NCI-H146 treated with DMSO at 0.1 percent for 48 hours (cell line): Measurements from ENCODE around the gene HHIP.
A peak's percentile ranks its signal among the peaks of the same experiment; 100 is the strongest.

Experiments
- DNase-seq: peaks from one replicate; lab custom pipeline; 2025; ENCODE audit not compliant: unreplicated experiment; lab: John Stamatoyannopoulos, UW

The HHIP gene, protein sequence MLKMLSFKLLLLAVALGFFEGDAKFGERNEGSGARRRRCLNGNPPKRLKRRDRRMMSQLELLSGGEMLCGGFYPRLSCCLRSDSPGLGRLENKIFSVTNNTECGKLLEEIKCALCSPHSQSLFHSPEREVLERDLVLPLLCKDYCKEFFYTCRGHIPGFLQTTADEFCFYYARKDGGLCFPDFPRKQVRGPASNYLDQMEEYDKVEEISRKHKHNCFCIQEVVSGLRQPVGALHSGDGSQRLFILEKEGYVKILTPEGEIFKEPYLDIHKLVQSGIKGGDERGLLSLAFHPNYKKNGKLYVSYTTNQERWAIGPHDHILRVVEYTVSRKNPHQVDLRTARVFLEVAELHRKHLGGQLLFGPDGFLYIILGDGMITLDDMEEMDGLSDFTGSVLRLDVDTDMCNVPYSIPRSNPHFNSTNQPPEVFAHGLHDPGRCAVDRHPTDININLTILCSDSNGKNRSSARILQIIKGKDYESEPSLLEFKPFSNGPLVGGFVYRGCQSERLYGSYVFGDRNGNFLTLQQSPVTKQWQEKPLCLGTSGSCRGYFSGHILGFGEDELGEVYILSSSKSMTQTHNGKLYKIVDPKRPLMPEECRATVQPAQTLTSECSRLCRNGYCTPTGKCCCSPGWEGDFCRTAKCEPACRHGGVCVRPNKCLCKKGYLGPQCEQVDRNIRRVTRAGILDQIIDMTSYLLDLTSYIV

DNA sequence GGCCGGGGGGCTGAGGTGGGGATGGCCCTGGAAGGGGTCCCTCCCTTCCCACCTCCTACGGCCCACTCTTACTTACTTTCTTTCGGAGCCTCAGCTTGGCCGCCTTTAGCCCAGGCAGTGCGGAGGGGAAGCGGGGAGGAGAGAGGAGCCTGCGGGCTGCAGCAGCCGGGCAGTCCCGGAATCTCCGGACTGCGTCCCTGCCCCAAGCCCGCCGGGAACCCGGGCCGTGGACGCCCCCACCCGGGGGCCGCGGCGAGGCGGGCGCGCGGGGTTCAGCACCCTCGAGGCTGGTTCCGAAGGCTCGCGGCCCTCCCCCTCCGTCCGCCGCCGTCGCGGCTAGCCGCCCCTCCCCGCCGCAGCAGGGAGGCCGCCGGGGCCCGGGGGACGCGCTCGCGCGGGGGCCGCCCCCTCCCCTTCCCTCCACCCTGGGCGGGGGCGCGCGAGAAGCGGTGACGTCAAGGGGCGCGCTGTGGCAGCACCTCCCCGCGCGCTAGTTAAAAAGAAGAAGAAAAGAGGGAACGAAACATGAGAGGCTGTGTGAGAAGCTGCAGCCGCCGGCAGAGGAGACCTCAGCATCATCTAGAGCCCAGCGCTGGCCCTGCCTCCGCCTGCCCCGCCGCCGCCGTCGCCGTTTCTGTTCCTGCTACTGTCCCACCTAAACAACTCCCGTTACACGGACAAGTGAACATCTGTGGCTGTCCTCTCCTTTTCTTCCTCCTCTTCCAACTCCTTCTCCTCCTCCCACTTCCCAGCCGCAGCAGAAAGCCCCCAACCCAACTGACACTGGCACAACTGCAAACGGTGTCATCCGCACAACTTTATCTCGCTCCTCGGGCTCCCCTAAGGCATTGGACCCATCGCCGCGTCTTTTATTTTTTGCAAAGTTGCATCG lies at the start of gene HHIP:
TSS of gene HHIP (plus strand) at position 526 of the 892 bp plus-strand sequence. CDS start 520 bp downstream, outside the sequence.
- DNase-seq = peak; percentile 7

DNA sequence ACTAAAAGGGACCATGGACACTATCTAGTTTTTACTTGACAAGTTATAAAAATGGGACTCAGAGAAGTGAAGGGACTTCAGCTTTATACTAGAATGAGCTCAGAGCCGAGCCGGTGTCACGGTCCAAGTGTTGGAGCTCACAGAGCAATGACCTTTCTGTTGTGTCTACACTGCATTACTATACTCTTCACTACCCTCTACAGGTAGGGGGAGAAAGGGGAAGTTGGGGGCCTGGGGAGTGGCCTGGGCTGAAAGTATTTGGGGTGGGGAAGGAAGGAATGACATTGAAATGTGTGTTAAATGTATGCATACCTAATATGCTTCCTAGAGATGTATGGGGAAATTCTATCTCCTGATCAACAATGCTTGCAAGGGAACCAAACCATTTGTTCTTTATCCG lies 48.8 kb upstream of the HHIP start:
- no peak for DNase-seq

DNA sequence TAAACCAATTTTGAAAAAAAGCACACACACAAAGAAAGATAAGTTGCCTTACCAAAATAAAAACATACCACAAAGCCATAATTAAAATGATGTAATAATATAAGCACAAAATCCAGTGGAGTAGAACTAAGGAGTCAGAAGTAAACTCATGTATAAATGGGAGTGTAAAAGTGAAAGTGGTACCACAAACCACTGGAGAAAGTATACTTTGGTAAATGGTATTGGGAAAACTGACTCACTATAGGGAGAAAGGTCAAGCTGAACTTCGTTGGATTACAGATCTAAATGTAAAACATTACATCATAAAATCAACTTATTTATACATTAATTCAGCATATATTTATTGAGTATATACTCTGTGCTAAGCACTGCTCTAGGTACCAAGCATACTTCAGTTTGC lies 46.3 kb upstream of the HHIP start:
- no peak for DNase-seq

DNA sequence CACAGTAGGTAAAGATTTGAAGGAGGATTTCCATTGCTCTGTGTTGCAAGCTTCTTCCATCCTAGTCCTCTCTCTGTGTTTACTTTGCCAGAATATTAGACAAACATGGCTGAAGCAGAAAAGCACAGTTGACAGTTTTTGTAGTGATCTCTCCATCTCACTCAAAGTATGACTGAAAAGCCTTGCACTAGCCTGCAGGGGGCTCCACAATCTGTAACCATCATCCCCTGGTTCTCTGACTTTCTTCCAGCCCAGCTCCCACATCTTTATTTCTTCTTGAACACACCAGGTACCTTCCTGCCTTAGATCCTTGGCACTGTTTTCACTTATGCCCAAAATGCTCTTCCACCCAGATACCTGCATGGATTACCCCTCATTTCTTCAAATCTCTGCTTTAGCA lies 34.1 kb upstream of the HHIP start:
- no peak for DNase-seq

DNA sequence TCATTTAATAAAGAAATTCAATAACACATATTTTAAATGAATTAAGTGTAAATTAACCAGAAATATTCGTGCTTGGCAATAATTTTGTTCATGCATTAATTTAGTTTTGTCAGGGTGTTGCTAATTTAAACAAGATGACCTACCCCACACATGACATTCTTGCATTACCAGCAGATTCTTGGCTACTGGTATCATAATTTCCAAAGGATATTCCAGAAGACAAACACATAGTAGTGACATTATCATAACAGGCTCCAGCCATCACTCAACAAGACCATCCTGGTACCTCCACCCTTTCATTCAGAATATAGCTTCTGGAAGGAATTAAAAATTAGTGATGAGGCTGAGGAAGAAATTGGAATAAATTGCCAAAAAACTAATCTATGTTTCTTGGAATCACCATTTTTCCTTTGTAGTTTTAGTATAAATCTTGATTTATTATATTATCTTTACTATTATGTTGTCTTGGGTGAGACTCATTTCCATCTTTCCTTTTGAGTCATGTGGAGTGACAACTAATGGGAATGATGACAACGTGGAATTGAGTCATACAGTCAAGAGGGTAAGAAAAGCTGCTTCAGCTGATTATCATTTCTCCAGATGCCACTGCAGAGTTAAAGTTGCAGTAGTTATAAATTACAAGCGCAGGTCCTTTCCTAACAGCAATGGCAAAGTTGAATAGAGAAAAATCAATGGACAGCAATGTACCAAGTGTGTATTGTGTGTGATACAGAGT lies 30.9 kb upstream of the HHIP start:
- no peak for DNase-seq

DNA sequence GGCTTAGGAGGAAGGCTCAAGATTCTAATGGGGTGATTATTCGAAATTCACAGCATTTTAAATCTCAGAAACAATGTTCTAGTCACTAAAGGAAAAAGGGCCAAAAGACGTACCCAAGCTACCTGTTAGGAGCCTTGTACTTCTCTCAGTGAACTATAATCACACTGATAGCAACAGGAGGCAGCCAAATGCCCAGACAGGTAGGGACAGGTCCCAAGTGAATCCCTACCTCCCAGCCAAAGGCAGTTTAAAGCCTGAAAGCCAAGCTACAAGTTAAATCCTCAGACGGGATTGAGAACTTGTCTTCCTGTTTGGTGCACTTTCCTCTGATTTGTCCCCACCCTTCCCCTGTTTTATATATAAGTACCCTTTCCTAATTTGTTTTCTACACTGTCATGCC lies 24.3 kb upstream of the HHIP start:
- DNase-seq = no peak

DNA sequence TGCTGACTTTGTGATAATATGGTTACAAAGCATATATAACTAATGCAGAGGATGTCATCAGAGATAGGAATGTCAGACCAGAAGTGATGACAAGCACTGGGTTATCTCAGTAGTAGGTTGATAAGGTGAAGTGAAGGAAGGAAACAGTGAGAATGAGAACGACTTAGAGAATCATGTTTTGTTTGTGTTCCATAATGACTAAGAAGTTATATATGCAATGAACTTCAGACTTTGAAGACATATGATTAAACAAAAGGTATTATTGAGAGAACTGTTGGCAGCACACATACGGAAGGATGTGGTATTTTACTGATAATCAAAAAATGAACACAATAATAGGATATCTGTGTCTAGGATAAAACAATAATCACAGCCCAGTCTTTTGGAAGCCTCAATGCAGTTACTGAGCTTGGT lies 18.3 kb upstream of the HHIP start:
- DNase-seq = no peak

DNA sequence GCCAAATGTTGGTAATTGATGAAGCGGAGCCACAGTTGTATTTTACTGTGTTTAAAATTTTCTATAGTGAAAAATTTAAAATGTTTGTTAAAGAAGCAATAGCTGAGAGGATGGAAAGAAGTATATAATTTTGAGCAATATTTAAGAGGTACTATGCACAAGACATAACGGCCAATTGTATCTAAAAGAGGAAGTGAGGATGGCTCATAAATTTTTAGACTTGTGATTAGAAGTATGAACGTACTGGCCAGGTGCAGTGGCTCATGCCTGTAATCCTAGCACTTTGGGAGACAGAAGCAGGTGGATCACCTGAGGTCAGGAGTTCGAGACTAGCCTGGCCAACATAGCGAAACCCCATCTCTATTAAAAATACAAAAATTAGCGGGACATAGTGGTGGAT lies 12.7 kb upstream of the HHIP start:
- DNase-seq = no peak

DNA sequence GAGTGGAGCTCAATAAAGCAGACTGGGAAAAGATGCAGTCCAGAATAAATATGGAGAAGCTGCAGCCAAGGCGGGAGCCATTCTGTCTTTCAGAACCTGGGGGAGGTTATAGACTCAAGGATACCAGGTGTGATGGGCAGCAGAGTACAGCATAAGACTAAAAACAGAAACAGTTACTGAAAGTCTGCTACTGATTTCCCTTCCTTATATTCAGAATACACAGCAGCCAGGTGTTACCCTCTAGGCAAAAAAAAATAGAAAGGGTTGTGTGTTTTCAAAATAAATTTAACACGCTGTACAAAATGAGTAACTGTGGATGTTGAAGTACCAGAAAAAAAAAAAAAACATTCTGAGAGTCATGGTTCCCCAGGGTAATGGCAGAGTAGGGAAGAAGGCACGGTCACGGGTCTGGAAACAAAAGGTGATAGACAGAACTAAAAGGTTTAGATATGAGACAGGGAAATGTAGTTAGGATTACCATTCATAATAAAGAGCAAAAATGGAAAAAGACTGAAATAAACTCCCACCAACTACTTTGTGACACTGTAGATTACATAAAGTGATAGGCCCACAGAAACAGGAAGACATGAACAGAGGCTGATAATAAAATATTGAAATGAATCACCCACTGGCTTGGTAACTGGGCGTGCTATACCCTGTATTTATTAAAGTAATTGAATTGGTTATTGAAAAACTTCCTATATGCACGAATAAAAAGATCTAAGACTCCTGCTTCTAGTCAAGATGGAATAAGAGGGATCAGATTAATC lies 10.8 kb upstream of the HHIP start:
- no peak for DNase-seq

DNA sequence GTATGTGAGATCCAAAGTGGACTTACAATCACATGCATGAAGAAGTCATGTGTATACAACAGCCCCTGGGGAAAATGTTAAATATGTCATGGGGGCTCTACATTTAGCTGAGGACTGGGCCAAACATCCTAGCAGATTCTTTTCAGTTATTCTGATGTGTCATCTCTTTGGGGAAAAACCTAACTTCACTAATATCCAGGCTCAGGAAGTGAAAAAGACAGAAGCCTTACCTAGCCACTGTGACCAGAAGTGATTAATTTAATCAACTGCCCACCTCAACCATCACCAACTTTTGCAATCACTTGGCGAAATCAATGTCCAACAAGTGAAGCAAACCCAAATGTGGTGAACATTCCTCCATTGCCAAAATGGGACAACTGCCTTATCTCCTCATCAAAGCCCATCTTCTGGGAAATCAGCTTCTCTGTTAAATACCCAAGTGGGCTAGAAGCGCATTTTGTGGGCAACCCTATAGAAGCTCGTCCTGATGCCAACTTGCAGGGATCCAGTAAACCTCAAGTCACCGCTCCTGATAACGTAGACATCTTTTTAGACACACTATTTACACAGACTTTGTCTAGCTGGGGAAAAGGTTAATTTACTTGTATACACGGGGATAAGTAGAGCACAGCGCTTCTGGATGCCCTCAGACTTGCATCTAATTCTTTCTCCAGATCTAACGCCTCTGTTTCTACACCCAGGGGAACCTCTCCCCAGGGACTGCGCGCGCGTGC lies 1.4 kb upstream of the HHIP start:
- no peak for DNase-seq

DNA sequence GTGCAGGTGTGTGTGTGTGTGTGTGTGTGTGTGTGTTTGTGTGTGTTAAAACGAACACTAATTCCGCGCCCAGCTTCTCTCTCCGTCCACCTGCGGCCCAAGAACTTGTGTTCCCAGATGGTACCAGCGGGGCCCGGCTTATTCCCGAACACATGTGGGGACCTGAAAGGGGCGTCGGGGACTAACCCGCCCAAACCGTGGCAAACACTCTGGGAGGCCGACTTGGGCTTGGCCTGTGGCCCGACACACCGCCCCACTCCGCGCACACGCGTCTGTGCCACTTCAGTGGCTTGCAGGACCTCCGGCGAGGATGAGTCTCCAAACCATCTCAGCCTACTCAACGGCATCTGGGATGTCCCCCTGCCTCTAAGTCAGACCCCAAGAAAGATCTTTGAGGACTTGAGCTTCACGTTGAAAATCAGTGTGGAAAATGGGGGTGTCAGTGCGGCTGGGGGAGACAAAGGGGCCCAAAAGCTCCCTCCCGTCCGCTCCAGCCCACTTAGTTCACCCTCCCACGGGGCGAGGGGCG lies 790 bp upstream of the HHIP start:
- DNase-seq = no peak

DNA sequence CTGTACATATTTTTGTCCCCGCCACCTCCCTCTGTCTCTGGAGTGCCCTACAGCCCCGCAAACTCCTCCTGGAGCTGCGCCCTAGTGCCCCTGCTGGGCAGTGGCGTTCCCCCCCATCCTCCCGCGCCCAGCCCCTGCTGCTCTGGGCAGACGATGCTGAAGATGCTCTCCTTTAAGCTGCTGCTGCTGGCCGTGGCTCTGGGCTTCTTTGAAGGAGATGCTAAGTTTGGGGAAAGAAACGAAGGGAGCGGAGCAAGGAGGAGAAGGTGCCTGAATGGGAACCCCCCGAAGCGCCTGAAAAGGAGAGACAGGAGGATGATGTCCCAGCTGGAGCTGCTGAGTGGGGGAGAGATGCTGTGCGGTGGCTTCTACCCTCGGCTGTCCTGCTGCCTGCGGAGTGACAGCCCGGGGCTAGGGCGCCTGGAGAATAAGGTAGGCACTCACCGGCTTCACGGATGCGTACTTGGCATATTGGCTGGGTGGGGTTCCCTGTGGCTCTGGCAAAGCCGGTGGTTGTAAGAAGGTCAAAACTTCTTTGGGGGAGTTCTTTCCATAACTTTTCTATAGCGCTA lies 653 bp downstream of the HHIP start:
- no peak for DNase-seq

DNA sequence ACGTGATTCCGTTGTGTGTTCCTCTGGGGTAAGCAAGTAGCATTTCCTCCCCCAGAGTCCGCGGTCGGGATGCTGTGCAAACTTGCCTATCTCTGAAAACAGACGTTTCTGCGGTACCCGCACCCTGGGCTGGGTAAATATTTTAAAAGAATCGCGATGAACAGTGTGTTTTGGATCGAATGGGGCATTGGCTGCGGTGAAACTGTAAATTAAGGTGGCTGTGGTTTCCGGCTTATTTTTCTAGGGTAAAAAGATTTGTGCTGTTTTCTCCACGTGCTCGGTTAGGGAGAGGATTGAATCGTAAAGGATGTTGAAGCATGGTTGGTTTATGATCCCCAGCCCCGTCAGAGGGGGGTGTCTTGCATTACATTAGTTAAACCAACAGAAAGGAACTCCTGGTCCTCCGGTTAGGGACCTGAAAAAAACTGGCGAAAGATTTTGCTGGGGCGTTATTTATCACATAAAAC lies 1.2 kb downstream of the HHIP start:
- DNase-seq = no peak

DNA sequence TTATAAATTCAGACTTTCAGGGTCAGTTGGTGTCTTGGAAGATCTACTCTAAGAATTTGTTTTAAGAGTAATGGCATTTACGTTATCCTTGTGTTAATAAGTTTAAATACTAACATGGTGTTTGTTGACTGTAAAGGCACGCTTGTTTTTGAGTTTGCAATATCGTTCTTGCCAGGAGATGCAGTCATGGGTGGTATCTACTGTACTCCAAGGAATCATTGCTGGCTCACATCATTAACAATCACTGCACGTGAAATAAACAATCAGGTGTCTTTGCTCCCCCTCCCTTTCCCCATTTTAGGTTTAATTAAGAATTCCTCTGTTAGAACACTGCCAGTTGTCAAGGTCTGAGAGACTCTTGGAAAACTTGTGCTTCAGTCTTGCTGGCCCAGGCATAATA lies 1.6 kb downstream of the HHIP start:
- no peak for DNase-seq

DNA sequence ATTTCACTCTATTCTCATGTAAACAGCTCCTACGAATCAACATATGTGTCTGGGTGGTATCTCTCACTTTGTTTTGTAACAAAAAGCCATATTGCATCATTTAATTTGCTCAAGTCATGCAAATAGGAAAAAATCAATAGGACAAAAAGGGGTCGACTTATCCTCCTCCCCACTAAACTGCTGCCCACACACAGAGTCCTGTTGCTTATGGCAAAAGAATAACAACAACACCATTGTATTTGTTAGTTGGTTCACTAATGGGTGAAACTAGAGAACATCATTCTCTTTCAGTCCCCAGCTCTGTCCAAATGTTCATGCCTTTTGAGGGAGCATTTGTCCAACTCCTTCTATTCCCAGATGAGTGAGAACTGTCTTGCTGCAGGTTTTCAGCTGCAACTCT lies 2.1 kb downstream of the HHIP start:
- no peak for DNase-seq

DNA sequence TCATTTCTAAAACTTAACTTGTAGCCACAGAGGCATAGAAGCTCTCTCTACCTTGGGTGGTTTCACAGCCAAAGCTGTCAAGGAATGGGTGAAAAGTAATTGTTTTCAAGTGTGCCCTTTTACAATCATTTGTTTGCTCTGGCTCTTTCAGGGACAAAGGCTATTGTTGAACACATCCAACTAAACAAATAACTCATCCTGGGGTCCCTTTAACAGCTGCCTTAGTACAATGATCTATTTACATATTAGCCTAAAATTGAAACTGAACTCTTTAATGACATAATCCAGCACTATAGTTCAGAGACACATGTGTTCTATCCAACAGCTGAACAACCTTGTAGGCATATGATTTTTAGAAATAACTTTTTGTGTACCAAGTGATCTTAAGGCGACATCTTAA lies 3.7 kb downstream of the HHIP start:
- peak; percentile 72 for DNase-seq

DNA sequence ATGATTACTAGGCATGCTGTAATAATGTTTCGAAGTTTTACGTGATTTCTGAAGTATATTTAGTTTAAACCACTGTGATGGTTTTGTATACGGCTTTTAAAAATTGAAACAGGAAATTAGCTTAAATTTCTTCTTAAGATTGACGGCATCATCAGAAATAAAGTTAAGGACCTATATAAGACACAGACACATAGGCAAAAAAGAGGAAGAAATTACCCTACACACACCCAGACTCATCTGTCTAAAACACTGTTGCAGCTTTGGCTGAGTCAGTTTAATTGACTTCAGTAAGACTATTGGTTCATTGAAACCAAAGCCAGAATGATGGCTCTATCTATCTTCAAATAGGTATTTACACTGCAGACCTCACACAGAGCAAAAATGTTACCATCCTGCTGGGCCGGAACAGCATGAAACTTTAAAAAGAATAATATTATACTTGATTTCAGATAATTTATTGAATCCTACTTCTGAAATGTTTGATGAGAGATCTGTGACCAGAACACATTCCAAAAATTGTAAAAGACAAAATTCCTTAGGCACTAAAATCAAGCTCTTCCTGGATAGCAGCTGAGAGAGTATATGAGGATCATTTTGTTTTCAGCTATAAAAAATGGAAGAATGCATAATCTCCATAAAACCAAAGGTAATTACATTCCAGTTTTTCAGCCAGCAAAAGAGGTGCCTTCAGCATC lies 4.5 kb downstream of the HHIP start:
- DNase-seq = no peak
